Measurements from ENCODE around the gene MOB3B. TPM values are rescaled to one million over a fixed set of nuclear protein-coding genes. Genes with fewer than 3 reads are reported as not detected.

The MOB3B gene
- total RNA-seq, 2 donors from 2014 or later: 0.17 to 0.24 TPM

- H3K36me3 Mint-ChIP-seq (ENCODE audit: low read depth): no peaks in the 10 kb centered on the region
- H3K4me1 Mint-ChIP-seq: no peaks in the 10 kb centered on the region
- H3K4me3 Mint-ChIP-seq: no peak overlapping the region
- H3K9me3 Mint-ChIP-seq: no peaks in the 10 kb centered on the region
- no peak for ATAC-seq (replicated peaks)
- no peak overlapping the region for H3K27ac Mint-ChIP-seq
- H3K27me3 Mint-ChIP-seq: no peaks in the 10 kb centered on the region
Measured at GRCh38 chr9:27534658-27535209, 5.1 kb upstream of the MOB3B start.

DNA sequence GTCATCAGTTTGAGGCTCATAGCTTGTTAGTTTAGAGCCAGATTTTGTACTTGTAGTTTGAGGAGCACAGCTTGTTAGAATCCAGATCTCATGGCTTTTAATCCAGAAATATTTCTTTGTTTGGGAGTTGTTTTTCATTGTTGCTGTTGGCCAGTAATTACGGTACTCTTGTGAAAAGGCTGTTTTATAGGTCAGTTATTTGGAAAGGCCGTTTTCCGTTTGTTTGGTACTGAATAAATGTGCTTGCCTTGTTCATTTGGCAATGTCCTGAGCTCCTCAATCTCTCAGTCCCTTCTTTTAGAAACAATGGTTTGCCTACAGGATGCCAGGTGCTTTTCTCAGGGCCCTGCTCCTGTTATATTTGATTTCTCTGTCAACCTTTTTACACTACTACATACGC, 4.5 kb upstream of the MOB3B start:
- Mint-ChIP-seq H3K9me3 (no peaks in the 10 kb centered on the region), H3K4me1 (no peaks in the 10 kb centered on the region), H3K27ac (no peak overlapping the region), H3K27me3 (no peaks in the 10 kb centered on the region), H3K36me3 (ENCODE audit: low read depth) (no peaks in the 10 kb centered on the region), H3K4me3 (no peak overlapping the region)
- ATAC-seq (replicated peaks): no peak

DNA sequence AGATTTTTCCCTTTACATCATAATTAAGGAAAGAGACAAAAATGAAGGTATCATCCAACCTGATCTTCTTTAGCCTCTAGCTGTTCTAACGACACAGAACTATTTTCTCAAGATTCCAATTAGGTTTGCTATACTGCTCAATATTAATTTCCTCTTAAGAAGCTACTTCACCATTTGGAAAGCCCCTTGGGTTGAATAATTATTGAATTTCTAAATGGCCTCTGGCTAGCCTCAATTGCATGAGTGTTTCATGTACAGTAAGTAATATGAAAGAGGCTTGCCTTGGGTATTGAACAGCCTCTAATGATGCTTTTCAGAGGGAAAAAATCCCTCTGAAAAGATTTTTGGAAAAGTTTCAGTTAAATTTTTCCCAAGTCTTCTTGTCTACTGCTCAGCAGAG, 3.7 kb upstream of the MOB3B start:
- H3K9me3 Mint-ChIP-seq: no peaks in the 10 kb centered on the region
- no peak overlapping the region for H3K27ac Mint-ChIP-seq
- H3K36me3 Mint-ChIP-seq (ENCODE audit: low read depth): no peaks in the 10 kb centered on the region
- H3K4me1 Mint-ChIP-seq: peaks cover under 1% of the 10 kb centered on the region
- ATAC-seq (replicated peaks): no peak
- no peak overlapping the region for H3K4me3 Mint-ChIP-seq
- H3K27me3 Mint-ChIP-seq: no peaks in the 10 kb centered on the region

DNA sequence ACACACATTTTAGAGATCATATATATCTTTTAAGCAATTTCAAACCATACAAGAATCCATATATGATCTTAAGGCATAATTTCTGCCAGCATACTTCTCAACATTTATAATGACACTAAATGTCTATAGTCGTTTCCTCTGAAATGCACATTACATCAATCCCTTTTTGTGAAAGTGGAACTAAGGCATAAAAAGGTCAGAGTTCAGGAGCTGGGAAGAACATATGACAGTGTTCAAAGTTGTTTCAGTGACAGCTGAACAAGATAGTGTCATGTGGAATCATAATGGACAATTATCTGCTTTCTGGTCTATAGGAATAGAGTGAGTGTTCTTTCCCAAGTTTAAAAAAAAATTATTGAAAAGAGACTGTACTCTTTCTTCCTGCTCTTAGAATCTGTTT, 2.4 kb upstream of the MOB3B start:
- Mint-ChIP-seq H3K27me3 (peaks cover 3% of the 10 kb centered on the region), H3K4me3 (no peak overlapping the region), H3K36me3 (ENCODE audit: low read depth) (no peaks in the 10 kb centered on the region), H3K27ac (no peak overlapping the region), H3K9me3 (no peaks in the 10 kb centered on the region), H3K4me1 (peaks cover 4% of the 10 kb centered on the region)
- ATAC-seq (replicated peaks): no peak

- Mint-ChIP-seq H3K27ac (no peak overlapping the region), H3K4me1 (peaks cover 4% of the 10 kb centered on the region), H3K9me3 (no peaks in the 10 kb centered on the region), H3K36me3 (ENCODE audit: low read depth) (no peaks in the 10 kb centered on the region), H3K4me3 (no peak overlapping the region), H3K27me3 (peaks cover 5% of the 10 kb centered on the region)
- ATAC-seq (replicated peaks): no peak
Measured at GRCh38 chr9:27530915-27531755, 1.5 kb upstream of the MOB3B start.

GRCh38 chr9:27528886-27529315, 713 bp downstream of the MOB3B start:
- Mint-ChIP-seq H3K4me1 (peaks cover 4% of the 10 kb centered on the region), H3K4me3 (peak overlapping the region; percentile 84), H3K36me3 (ENCODE audit: low read depth) (no peaks in the 10 kb centered on the region), H3K9me3 (no peaks in the 10 kb centered on the region), H3K27ac (peak overlapping the region; percentile 64), H3K27me3 (peaks cover 8% of the 10 kb centered on the region)
- ATAC-seq (replicated peaks): peak; percentile 79

GRCh38 chr9:27528076-27528885, 1.3 kb downstream of the MOB3B start:
- Mint-ChIP-seq H3K4me3 (peak overlapping the region; percentile 84), H3K9me3 (no peaks in the 10 kb centered on the region), H3K4me1 (peaks cover 4% of the 10 kb centered on the region), H3K36me3 (ENCODE audit: low read depth) (no peaks in the 10 kb centered on the region), H3K27me3 (peaks cover 8% of the 10 kb centered on the region), H3K27ac (peak overlapping the region; percentile 64)
- ATAC-seq (replicated peaks): peak; percentile 55

GRCh38 chr9:27527702-27528075, 1.9 kb downstream of the MOB3B start:
- Mint-ChIP-seq H3K36me3 (ENCODE audit: low read depth) (no peaks in the 10 kb centered on the region), H3K27me3 (peaks cover 8% of the 10 kb centered on the region), H3K4me1 (peaks cover 4% of the 10 kb centered on the region), H3K27ac (no peak overlapping the region), H3K4me3 (peak overlapping the region; percentile 84), H3K9me3 (no peaks in the 10 kb centered on the region)
- no peak for ATAC-seq (replicated peaks)

DNA sequence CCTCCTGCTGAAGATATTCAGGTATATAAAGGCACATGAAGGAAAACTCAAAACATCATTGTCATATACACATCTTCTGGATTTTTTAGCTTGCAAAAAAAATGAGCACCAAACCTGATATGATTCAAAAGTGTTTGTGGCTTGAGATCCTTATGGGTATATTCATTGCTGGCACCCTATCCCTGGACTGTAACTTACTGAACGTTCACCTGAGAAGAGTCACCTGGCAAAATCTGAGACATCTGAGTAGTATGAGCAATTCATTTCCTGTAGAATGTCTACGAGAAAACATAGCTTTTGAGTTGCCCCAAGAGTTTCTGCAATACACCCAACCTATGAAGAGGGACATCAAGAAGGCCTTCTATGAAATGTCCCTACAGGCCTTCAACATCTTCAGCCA, 5.4 kb downstream of the MOB3B start, which contains the start of gene IFNK:
TSS of gene IFNK (plus strand) at position 55 of the 400 bp plus-strand sequence. CDS start at position 102, 47 bp downstream.
- Mint-ChIP-seq H3K4me3 (no peak within 1 kb of the TSS), H3K27me3 (peaks cover 8% of the 10 kb centered on the region), H3K4me1 (peaks cover 4% of the 10 kb centered on the region), H3K27ac (no peak within 1 kb of the TSS), H3K36me3 (ENCODE audit: low read depth) (no peaks in the 10 kb centered on the region), H3K9me3 (no peaks in the 10 kb centered on the region)
- ATAC-seq (replicated peaks): no peak

- Mint-ChIP-seq H3K27ac (no peak overlapping the region), H3K4me3 (no peak overlapping the region), H3K36me3 (ENCODE audit: low read depth) (no peaks in the 10 kb centered on the region), H3K9me3 (no peaks in the 10 kb centered on the region), H3K27me3 (peaks cover 8% of the 10 kb centered on the region), H3K4me1 (peaks cover 2% of the 10 kb centered on the region)
- ATAC-seq (replicated peaks): no peak
Measured at GRCh38 chr9:27523141-27523540, 6.5 kb downstream of the MOB3B start.

DNA sequence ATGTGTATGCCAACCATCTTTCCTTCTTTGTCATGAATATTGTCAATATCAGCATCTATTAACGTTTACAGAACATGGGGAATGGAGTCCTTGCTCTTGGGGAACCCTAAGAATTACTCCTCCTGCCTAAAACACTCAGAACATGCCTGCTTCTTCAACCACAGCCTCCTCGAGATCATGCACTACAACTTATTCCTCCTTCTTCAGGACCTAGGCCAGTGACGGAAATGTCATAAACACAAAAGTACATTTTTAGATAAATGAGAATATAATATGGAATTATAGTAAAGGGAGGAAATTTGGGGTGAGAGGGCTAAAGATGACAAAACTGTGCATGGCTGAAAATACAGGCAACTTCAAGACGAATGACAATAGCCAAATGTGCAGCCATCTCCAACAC, 8.6 kb downstream of the MOB3B start:
- peaks cover 2% of the 10 kb centered on the region for H3K27me3 Mint-ChIP-seq
- no peaks in the 10 kb centered on the region for H3K36me3 Mint-ChIP-seq (ENCODE audit: low read depth)
- H3K27ac Mint-ChIP-seq: no peak overlapping the region
- no peaks in the 10 kb centered on the region for H3K4me1 Mint-ChIP-seq
- no peaks in the 10 kb centered on the region for H3K9me3 Mint-ChIP-seq
- ATAC-seq (replicated peaks): no peak
- H3K4me3 Mint-ChIP-seq: no peak overlapping the region

DNA sequence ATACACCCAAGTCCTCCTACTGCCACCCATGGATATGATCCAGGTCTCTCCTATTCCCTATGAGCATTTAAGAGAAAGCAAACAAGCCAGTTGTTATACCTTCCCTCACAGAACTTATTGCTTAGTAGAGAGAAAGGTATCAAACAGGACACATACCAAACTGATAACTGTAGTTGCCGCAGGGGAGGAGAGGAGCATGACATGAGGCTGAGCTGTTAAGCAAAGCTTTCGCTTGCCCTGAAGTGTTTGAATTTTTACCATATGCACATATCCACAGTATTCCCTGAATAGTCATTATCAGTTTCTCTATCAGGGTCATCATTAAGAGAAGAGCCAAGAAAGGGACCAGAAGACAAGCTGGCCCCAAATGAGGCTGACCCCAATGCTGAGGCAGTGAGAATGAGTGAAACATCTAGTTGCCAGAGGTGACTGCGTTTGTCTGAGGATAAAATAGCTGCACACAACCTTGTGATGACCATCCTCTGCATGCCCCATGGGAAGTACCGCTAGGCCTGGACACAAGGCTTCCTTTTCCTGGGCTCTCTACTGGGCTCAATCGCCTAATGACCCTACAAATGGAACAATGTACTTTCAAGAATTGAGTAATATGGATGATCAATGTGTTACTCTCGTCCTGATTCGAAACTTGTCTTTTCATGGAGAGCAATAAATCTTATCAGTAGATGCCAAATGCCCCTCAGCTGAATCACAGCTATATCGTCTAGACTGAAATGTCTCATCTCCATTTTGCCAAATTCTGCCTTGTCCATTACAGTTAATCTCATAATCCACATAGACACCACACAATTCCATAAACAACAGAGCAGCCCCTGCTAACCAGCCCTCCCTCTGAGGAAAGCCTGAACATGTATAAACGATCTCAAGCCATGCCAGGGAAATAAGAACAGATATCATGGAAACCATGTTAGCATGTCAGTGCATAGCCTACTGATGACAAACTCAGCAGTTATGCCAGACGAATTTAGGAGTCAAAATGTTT, 9.8 kb downstream of the MOB3B start:
- Mint-ChIP-seq H3K4me1 (no peaks in the 10 kb centered on the region), H3K9me3 (no peaks in the 10 kb centered on the region), H3K36me3 (ENCODE audit: low read depth) (no peaks in the 10 kb centered on the region), H3K27me3 (no peaks in the 10 kb centered on the region), H3K4me3 (no peak overlapping the region), H3K27ac (no peak overlapping the region)
- no peak for ATAC-seq (replicated peaks)

- no peak for ATAC-seq (replicated peaks)
- Mint-ChIP-seq H3K36me3 (ENCODE audit: low read depth) (no peaks in the 10 kb centered on the region), H3K9me3 (no peaks in the 10 kb centered on the region), H3K4me1 (no peaks in the 10 kb centered on the region), H3K27me3 (no peaks in the 10 kb centered on the region), H3K27ac (no peak overlapping the region), H3K4me3 (no peak overlapping the region)
Measured at GRCh38 chr9:27518809-27519208, 10.8 kb downstream of the MOB3B start.

GRCh38 chr9:27518006-27518405, 11.6 kb downstream of the MOB3B start:
- Mint-ChIP-seq H3K36me3 (ENCODE audit: low read depth) (no peaks in the 10 kb centered on the region), H3K27ac (no peak overlapping the region), H3K4me1 (no peaks in the 10 kb centered on the region), H3K4me3 (no peak overlapping the region), H3K9me3 (no peaks in the 10 kb centered on the region), H3K27me3 (no peaks in the 10 kb centered on the region)
- ATAC-seq (replicated peaks): no peak
